ENCODE data around the gene HERPUD1.
"Not testable (repeated sequence)": the region's sequence is repeated elsewhere in the genome, so short reads cannot be mapped to it uniquely, and the experiment has no call there.

Gene HERPUD1

DNA sequence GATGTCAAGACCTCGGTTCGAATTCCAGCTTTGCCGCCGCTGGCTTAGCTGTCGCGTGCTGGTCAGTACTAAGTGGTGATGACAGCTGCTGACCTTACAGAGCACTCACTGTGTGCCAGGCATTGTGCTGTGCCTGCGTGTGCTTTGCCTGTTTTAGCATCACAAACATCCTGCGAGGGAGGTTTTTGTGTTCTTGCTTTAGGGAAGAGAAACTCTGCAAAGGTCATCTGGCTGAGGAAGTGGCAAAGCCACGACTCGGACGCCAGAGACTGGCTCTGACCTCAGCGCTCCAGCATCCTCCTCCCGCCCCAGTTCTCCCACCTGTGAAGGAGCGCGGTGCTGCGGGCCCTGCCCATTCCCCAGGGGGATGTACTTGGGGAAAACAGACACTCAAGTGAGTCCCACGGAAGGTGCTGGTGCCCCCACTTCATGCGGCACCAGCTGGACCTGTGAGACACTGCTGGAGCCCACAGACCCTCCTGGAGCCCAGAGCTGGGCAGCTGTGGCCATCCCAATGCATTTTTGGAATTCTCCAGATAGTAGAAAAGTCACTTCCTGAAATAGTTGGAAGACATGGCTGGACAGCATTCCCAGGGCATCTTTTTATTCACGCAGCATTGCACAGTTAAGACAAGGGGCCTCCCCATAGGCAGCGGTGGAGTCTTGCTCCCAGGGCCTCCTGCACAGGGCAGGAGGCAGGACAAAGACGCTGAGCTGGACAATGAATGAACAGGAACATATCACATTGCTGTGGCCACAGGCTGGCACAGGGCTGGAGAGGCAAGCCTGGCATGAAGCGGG, 20.0 kb upstream of the HERPUD1 start:
- peak; percentile 74 for DNase-seq

GRCh38 chr16:56912746-56913708, 18.9 kb upstream of the HERPUD1 start:
- peak; percentile 35 for DNase-seq

DNA sequence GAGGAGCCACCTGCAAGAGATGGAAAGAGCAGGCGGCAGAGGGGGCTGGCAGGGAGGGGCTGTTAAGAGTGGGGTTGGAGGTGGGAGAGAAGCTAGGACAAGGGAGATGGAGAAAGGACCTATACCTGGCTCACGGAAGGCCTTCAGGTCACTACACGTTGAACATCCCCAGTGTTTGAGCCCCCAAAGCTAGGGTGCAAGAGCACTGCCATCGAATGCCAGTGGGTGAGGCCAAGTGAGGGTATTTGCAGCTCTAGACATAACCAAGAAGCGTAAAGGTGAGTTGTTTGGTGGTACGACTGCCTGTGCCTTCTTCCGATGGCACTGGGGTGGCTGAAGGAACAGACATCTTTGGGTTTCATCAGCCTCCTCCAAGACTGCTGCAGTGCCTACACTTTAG, 17.0 kb upstream of the HERPUD1 start:
- no peak for DNase-seq

DNA sequence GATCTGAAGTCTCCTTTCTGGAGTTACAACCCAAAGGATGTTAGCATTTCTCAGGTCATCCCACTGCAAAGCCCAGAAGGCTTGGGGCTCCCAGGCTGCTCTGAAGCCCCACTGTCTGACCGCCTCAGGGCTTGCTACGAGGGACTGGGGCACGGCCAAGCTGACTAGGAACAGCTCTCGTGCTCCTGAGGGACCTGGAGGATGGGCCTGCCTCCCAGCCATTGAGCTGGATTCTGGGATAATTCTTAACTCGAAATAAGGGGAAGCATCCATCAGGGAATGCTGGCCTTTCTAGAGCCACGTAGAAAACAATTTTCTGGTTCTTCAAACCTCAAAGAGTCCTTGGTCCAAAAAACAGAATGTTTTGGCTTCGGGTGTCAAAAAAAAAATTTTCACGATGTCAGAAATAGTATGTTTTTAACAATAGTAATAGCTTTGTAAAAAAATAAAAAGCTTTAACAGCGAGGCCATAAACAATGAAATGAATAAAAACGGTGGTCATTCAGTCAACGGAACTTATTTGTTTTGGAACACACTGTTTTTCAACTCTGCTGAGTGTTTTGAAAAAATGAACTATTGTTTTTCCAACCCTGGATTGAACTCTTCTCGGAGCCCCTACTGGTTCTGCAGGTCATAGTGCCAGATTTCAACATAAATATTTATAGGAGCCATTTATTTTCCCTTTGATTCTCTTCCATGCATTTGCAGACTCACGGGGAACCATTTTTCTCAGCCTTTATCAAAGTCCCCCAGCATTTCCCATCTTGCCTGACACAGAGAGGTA, 16.4 kb upstream of the HERPUD1 start:
- no peak for DNase-seq

DNA sequence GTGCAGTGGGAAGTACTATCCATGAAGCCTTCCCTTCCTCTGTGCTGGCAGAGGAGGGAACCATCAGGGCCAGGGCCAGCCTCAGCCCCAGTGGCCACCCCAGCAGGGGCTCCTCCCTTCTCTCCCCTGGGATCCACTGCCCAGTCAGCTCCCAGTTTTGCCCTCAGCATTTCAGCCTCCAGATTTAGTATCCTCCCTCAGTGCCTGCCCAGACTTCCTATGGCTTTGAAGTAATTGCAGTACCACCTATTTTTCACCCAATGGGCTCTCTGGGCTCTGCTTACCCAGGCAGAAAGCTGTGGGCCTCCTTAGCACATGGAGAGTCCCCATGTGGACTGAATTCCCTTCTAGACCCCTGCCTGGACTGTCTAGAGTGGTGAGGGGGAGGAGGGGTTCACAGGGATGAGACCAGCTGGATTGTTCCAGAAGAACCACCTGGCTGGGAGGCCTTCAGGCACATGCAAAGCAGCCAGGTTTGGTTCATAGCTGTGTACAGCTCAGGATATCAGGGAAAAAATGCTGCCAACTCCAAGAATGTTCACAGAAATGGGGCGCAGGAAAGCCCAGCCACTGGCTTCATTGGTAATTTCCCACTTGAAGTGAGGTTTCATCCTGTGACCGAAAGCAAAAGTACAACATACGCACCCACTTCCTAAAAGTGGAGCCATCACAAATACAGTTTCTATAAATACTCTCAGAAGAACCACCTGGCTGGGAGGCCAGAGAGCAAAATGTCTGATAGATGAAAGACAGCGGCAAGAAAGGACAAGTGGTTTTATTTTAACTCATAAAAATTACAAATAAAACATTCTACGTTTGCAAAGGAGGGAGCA, 15.2 kb upstream of the HERPUD1 start:
- DNase-seq = no peak

- DNase-seq = no peak
These were observed 13.4 kb upstream of the HERPUD1 start for GRCh38 chr16:56918467-56919012.

DNA sequence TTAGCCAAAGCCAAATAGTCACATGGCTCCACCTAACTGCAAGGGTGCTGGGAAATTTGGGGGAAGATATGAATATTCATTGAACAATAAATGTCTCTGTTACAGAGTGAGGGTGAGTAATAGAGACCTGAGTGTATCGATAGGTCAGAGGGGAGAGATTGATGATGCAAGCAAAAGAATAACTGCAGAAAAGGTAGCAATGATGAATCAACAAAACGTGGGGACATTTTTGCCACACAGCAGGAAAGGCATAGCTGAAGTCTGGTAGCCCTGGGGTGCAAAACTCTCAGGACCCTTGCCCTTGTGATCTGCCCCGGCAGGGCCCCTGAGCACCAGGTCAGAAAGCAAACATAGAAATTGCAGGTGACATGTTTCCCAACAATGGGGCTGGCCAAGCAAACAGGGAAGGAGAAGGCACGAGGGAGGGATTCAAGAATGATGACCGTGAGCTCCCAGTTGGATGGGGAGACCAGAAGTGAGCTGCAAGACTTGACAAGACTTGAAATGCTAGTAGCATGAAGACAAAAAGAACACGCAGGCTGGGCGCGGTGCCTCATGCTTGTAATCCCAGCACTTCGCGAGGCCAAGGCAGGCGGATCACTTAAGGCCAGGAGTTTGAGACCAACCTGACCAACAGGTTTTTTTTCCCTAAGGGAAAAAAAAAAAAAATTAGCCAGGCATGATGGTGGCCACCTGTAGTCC, 12.7 kb upstream of the HERPUD1 start:
- DNase-seq = no peak

DNA sequence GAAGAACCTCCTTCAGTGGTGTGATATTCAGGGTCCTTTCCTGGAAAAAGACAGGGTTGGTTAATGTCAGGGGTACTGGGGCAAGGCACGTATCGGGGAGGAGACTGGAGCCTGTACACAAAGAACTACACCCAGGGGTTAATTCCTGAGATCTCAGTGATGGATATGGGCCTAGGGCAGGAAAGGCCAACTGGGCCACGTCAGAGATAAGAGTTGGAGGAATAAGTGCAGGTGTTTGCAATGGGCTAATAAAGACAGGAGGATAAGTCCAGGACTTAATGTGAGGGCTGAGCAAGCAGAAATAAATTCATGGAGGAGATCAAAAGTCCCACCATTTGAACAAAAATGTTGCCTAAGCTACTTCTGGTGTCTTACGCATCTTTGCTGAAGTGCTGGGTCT, 10.4 kb upstream of the HERPUD1 start:
- DNase-seq = no peak

GRCh38 chr16:56923481-56924091, 8.4 kb upstream of the HERPUD1 start:
- DNase-seq = peak; percentile 53

GRCh38 chr16:56927471-56927870, 4.5 kb upstream of the HERPUD1 start:
- DNase-seq = no peak

GRCh38 chr16:56929639-56930038, 2.3 kb upstream of the HERPUD1 start:
- DNase-seq = no peak

DNA sequence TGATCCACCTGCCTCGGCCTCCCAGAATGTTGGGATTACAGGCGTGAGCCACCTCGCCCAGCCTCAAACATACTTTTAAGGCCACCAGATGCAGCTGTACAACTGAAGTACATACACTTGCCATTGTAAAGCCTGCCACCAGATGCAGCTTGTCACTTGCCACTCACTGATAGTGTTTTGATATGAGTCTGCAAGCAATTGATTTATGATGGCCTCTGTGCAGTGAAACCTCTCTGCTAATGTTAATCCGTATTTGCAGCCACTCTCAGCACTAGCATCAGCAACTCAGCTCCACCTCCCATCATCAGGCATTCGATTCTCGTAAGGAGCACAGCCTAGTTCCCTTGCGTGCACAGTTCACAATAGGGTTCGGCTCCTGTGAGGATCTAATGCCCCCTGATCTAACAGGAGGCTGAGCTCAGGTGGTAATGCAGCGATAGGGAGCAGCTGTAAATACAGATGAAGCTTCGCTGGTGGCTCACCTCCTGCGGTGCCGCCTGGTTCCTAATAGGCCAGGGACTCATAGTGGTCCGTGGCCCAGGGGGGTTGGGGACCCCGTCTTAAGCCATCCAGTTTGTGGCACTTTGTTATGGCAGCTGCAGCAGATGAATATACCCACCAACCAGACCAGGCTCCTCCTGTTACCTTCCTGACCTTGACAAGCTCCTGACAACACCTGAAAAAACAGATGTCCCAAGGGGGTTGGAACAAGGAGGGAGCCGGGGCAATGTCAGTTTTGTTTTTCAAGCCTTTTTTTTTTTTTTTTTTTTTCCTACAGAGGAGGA, 1.3 kb upstream of the HERPUD1 start:
- no peak for DNase-seq

GRCh38 chr16:56931271-56931891, 561 bp upstream of the HERPUD1 start:
- DNase-seq = no peak

DNA sequence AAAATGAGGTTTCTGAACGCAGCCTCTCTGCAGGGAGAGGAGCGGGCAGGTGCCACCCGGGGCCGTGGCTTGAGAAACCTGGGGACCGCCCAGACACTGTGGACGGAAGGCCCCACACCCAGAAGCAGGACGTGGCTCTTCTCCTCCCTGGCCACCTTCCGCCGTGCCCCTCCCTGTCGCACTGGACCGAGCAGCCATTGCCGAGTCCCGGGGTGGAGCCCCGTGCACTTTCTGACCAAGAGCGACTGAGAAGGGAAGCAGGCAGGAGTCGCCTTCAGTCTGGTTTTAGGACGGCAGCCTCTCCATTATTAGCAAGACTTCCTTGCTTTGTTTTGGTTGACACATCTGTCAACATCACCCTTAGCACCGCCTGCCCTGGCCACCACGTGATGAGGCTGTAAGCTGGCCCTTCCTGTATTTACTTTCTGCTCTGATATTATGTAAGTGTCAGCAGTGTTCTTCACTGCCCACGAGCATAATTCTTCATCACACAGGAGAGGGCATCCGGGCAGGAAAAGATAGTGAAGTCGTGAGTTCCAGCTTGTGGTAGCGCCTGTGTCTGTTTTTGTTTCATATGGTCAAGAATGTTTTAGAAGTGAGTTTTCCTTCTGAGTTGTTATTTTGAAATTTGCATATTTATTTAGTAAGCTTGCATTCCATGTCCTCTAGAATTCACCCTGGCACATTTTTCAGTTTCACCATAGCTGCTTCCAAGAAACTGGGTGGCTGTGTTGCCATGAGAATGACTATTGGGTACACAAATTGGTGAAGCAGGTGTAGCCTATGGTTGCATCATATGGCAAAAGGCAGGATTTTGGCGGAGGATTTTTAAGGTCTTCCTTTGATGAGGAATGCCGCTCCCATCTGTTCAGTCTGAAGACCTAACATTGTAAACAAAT, 1.0 kb downstream of the HERPUD1 start:
- peak; percentile 75 for DNase-seq

DNA sequence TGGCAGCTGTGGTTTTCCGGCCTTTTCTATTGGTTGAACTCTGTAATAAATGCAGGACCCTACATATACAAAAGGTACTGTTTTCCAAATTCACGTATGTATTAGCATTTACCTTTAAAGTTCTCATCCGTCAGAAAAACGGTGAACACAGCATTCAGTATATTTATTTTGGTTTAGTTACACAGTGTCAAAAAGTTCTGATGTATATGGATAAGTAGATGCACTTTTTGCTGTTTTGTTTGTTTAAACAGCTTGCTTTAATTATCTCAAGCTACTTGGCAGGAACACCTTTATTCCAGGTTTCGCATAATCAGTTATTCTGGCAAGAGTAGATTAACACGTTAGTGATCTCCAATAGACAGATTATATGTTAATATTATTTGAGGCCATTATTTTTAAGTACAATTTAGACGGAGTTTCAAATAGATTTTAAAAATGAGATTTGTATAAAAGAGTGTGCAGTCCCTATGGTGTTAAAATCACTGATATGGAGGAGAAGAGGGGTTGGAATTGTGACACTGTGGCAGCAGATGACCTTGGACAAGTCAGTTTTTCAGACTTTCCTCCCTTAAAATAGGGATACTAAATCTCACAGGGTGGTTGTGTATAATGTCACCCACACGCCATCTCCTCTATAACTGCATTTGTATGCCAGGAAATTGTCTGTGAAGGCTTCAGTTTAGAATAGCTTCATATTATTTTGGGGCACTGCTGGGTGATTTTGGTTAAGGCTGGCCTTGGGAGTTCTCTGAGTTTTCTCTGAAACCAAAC, 2.1 kb downstream of the HERPUD1 start:
- no peak for DNase-seq

GRCh38 chr16:56934599-56935145, 2.7 kb downstream of the HERPUD1 start:
- not testable (repeated sequence) for DNase-seq

DNA sequence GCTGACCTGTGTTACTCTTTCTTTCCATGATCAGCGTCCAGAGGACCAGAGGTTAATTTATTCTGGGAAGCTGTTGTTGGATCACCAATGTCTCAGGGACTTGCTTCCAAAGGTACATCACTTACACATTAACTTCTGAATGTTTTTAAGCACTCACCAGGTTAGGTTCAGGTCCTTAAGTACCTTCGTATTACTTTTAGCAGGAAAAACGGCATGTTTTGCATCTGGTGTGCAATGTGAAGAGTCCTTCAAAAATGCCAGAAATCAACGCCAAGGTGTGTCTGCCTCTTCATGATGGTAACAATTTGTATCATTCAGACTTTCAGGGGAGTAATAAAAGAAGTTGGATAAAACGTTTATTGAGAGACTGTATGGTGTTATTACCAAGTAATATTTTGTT, 3.3 kb downstream of the HERPUD1 start:
- DNase-seq = no peak
